SH-SY5Y (cell line): Measurements from ENCODE around the gene RNF214.

Experiments
- GATA2 ChIP-seq: IDR thresholded peaks from 2 replicates; pipeline ENCODE4 v1.6.1; 2011; ENCODE audit warnings: mild to moderate bottlenecking, low read depth, low read length
- GATA3 ChIP-seq: IDR thresholded peaks from 2 replicates; pipeline ENCODE4 v1.6.1; 2011; ENCODE audit warnings: low read depth, mild to moderate bottlenecking, low read length, moderate library complexity

DNA sequence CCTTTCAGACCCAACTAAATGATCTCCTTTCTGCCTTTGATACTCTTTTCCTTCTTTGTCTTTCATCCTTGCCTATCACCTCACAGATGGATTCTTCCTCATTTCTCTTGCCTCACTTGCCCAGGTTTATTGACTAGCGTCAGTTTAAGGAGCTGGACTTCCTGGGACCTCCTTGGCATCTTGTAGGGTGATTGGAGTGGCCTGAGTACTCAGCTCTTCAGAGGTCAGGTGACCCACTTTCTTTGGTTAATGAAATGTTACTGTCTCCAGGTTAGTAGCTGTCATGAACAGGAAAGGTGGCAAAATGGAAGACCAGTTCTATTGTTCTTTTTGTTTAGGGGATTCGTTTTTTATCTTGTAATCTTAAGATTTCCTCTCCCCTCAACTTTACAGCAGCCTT, 54.1 kb downstream of the RNF214 start:
- TF ChIP-seq GATA2 = no peak
- no peak for TF ChIP-seq GATA3
